OCI-LY7 (cell line): ENCODE results near the gene RAB3B. TPM values are rescaled to one million over a fixed set of nuclear protein-coding genes. Genes with fewer than 3 reads are reported as not detected.
A peak's percentile ranks its signal among the peaks of the same experiment; 100 is the strongest.

Experiments used
- BruUV-seq: library from RNA; stranded (reverse); fragments of 400-500 nt; replicated peaks from 2 replicates; lab custom pipeline; 2021; lab: Mats Ljungman, UMichigan
- CTCF ChIA-PET: fragments of 300-600 bp; sonication (Branson Sonifier 250); formaldehyde crosslinking; loops from one replicate; lab custom pipeline; 2022; ENCODE audit warnings: antibody characterized with exemption; ENCODE audit not compliant: unreplicated experiment; lab: Charles Lee
- POLR2A ChIA-PET: fragments of 300-600 bp; sonication (Branson Sonifier 250); formaldehyde crosslinking; loops from one replicate; lab custom pipeline; 2022; ENCODE audit warnings: antibody characterized with exemption; lab: Charles Lee
- DNase-seq: peaks from one replicate; pipeline ENCODE4 v3.0.0-alpha.2; 2015; ENCODE audit warnings: low spot score
- H2AFZ ChIP-seq: fragments of 200-600 bp; sonication (generic), shearing (Covaris generic); 2 replicates; pipeline ENCODE4 v1.6.1; 2014; ENCODE audit warnings: mild to moderate bottlenecking, antibody characterized with exemption, low read length, moderate library complexity
- H3K27ac ChIP-seq: fragments of 200-600 bp; sonication (generic); 2 replicates; pipeline ENCODE4 v1.5.1; 2014; ENCODE audit warnings: mixed run types, low read depth, mild to moderate bottlenecking, moderate library complexity, low read length, inconsistent platforms; ENCODE audit not compliant: poor library complexity, severe bottlenecking
- H3K36me3 ChIP-seq: fragments of 200-600 bp; sonication (generic); 2 replicates; pipeline ENCODE4 v1.6.1; 2014; ENCODE audit warnings: mild to moderate bottlenecking, antibody characterized with exemption, low read length, moderate library complexity, mixed read lengths; ENCODE audit not compliant: insufficient read depth
- H3K4me1 ChIP-seq: fragments of 200-600 bp; sonication (generic); 2 replicates; pipeline ENCODE4 v1.5.1; 2014; ENCODE audit warnings: mild to moderate bottlenecking, low read length; ENCODE audit not compliant: insufficient read depth, poor library complexity, severe bottlenecking
- H3K4me2 ChIP-seq: fragments of 200-600 bp; sonication (generic); 2 replicates; pipeline ENCODE4 v1.6.1; 2014; ENCODE audit warnings: mild to moderate bottlenecking, low read length
- H3K4me3 ChIP-seq: fragments of 200-600 bp; sonication (generic); 2 replicates; pipeline ENCODE4 v1.5.1; 2014; ENCODE audit warnings: mild to moderate bottlenecking, low read depth, low read length; ENCODE audit not compliant: poor library complexity, severe bottlenecking
- H3K79me2 ChIP-seq: fragments of 200-600 bp; sonication (generic); 2 replicates; pipeline ENCODE4 v1.6.1; 2016; ENCODE audit warnings: low read depth, mild to moderate bottlenecking, low read length, moderate library complexity, mixed read lengths; ENCODE audit not compliant: insufficient read depth
- H3K9me2 ChIP-seq: fragments of 200-600 bp; sonication (generic); 2 replicates; pipeline ENCODE4 v1.6.1; 2016; ENCODE audit warnings: mild to moderate bottlenecking, low read length, mixed read lengths; ENCODE audit not compliant: insufficient read depth
- H3K9me3 ChIP-seq: fragments of 200-600 bp; sonication (generic); 2 replicates; pipeline ENCODE4 v1.6.1; 2014; ENCODE audit warnings: mild to moderate bottlenecking, mixed run types, low read length, mixed read lengths
- H4K20me1 ChIP-seq: fragments of 200-600 bp; sonication (generic); 2 replicates; pipeline ENCODE4 v1.6.1; 2014; ENCODE audit warnings: mild to moderate bottlenecking, antibody characterized with exemption, low read length, moderate library complexity, mixed read lengths; ENCODE audit not compliant: insufficient read depth
- CTCF ChIP-seq: fragments of 200-600 bp; sonication (generic); conservative IDR thresholded peaks from 2 replicates; pipeline ENCODE4 v1.5.1; 2014; ENCODE audit warnings: mild to moderate bottlenecking, antibody characterized with exemption, low read length, moderate library complexity, mixed read lengths
- EZH2phosphoT487 ChIP-seq: fragments of 200-600 bp; sonication (generic); IDR thresholded peaks from 2 replicates; pipeline ENCODE4 v1.6.1; 2018; ENCODE audit warnings: low read depth, borderline replicate concordance, mild to moderate bottlenecking, mixed run types, antibody characterized with exemption, low read length, moderate library complexity, mixed read lengths
- intact Hi-C: fragments of 100-400 bp; cut with micrococcal nuclease; formaldehyde crosslinking; loops from one replicate; pipeline ENCODE4 v1.10.0; 2022; ENCODE audit not compliant: unreplicated experiment
- total RNA-seq, 2 experiments: library from RNA; depleted of rRNA in 1 of 2; stranded (reverse); fragments of >200 nt in 1 of 2; shearing (Covaris generic) in 1 of 2; gene quantifications; 2 replicates each; pipeline ENCODE4 v1.2.3, GENCODE V29; 2014 to 2022

The RAB3B gene
- total RNA-seq, 2 experiments from 2014 or later: 0.03 TPM; not detected in 1

GRCh38 chr1:52003877-52004276 lies 13.4 kb upstream of the RAB3B start:
- no peak overlapping the region for H3K4me2 ChIP-seq
- no peaks in the 10 kb centered on the region for H3K36me3 ChIP-seq
- TF ChIP-seq EZH2phosphoT487 (no peak), CTCF (no peak)
- no peak overlapping the region for H2AFZ ChIP-seq
- POLR2A ChIA-PET: interaction anchor here (0.7 kb wide), 1 partner anchor 272 kb away, joined by 5 read pairs; no protein-coding TSS in a partner anchor
- no peaks in the 10 kb centered on the region for H3K9me2 ChIP-seq
- no peak for DNase-seq
- BruUV-seq: no TSS peak
- no peak overlapping the region for H3K27ac ChIP-seq
- intact Hi-C loops: loop anchor here (5.0 kb wide), 1 partner anchor 197 kb away; no protein-coding TSS in a partner anchor
- no peaks in the 10 kb centered on the region for H3K9me3 ChIP-seq
- CTCF ChIA-PET: no interaction called here
- no peaks in the 10 kb centered on the region for H3K79me2 ChIP-seq
- H3K4me3 ChIP-seq: no peak overlapping the region
- H3K4me1 ChIP-seq: no peaks in the 10 kb centered on the region
- H4K20me1 ChIP-seq: no peaks in the 10 kb centered on the region

- no peak overlapping the region for H3K27ac ChIP-seq
- ChIA-PET POLR2A (no interaction called here), CTCF (interaction anchor here (0.6 to 1.0 kb wide), 2 partner anchors 105 to 159 kb away, joined by 3 read pairs; no protein-coding TSS in a partner anchor)
- peak; percentile 86 for DNase-seq
- no peaks in the 10 kb centered on the region for H3K36me3 ChIP-seq
- H3K9me3 ChIP-seq: no peaks in the 10 kb centered on the region
- BruUV-seq: no TSS peak
- no peaks in the 10 kb centered on the region for H3K79me2 ChIP-seq
- H3K4me3 ChIP-seq: no peak overlapping the region
- no peaks in the 10 kb centered on the region for H3K4me1 ChIP-seq
- TF ChIP-seq CTCF (peak; percentile 96), EZH2phosphoT487 (no peak)
- H2AFZ ChIP-seq: no peak overlapping the region
- H3K4me2 ChIP-seq: no peak overlapping the region
- no peaks in the 10 kb centered on the region for H4K20me1 ChIP-seq
- intact Hi-C loops: loop anchor here (1.0 to 5.0 kb wide), 2 partner anchors 105 to 195 kb away; no protein-coding TSS in a partner anchor
- H3K9me2 ChIP-seq: no peaks in the 10 kb centered on the region
These were observed 11.8 kb upstream of the RAB3B start for GRCh38 chr1:52002038-52002917.

GRCh38 chr1:51998701-51999100 lies 8.2 kb upstream of the RAB3B start:
- no peaks in the 10 kb centered on the region for H3K36me3 ChIP-seq
- TF ChIP-seq EZH2phosphoT487: no peak
- no peak for TF ChIP-seq CTCF
- H4K20me1 ChIP-seq: no peaks in the 10 kb centered on the region
- intact Hi-C loops: no loop called here
- H2AFZ ChIP-seq: no peak overlapping the region
- H3K4me1 ChIP-seq: no peaks in the 10 kb centered on the region
- DNase-seq: no peak
- CTCF ChIA-PET: no interaction called here
- H3K9me2 ChIP-seq: no peaks in the 10 kb centered on the region
- no TSS peak for BruUV-seq
- no peaks in the 10 kb centered on the region for H3K79me2 ChIP-seq
- no peak overlapping the region for H3K4me3 ChIP-seq
- H3K27ac ChIP-seq: no peak overlapping the region
- no peak overlapping the region for H3K4me2 ChIP-seq
- H3K9me3 ChIP-seq: no peaks in the 10 kb centered on the region
- POLR2A ChIA-PET: interaction anchor here (0.5 to 0.9 kb wide), 4 partner anchors 9 to 257 kb away, joined by 3 read pairs; no protein-coding TSS in a partner anchor
